IgD-negative memory B cell (primary cell): Measurements from ENCODE around the gene ECM2. TPM values are rescaled to one million over a fixed set of nuclear protein-coding genes. Genes with fewer than 3 reads are reported as not detected.

Experiments
- H3K27ac Mint-ChIP-seq, 3 donors: one replicate each; pipeline ENCODE4 v1.8.0; 2020 to 2022; ENCODE audit warnings: mild to moderate bottlenecking in 3 of 3, mixed read lengths in 3 of 3, moderate library complexity in 1 of 3
- H3K27me3 Mint-ChIP-seq: one replicate; pipeline ENCODE4 v1.8.0; 2021; ENCODE audit warnings: mixed read lengths
- H3K36me3 Mint-ChIP-seq: one replicate; pipeline ENCODE4 v1.8.0; 2020; ENCODE audit warnings: mild to moderate bottlenecking, mixed read lengths
- H3K4me1 Mint-ChIP-seq, 3 donors: one replicate each; pipeline ENCODE4 v1.8.0; 2020 to 2022; ENCODE audit warnings: mixed read lengths in 3 of 3, mild to moderate bottlenecking in 1 of 3
- H3K4me3 Mint-ChIP-seq, 4 donors: one replicate each; pipeline ENCODE4 v1.8.0; 2020 to 2022; ENCODE audit warnings: mild to moderate bottlenecking in 4 of 4, mixed read lengths in 4 of 4, moderate library complexity in 3 of 4
- H3K9me3 Mint-ChIP-seq, 3 donors: one replicate each; pipeline ENCODE4 v1.8.0; 2020 to 2021; ENCODE audit warnings: mixed read lengths in 3 of 3, mild to moderate bottlenecking in 1 of 3
- polyA plus RNA-seq: library from polyadenylated mRNA; unstranded; fragments of 300-500 nt; fragmentation: Illumina TruSeq; gene quantifications from one replicate; pipeline ENCODE4 v1.2.3, GENCODE V29; 2021

ECM2 gene
- polyA plus RNA-seq, 1 donor from 2014 or later: not detected

- Mint-ChIP-seq H3K4me3 (no peak overlapping the region), H3K36me3 (no peaks in the 10 kb centered on the region), H3K27ac (no peak overlapping the region), H3K27me3 (no peaks in the 10 kb centered on the region), H3K9me3 (no peaks in the 10 kb centered on the region), H3K4me1 (peaks cover 0 to 3% (median 0%) of the 10 kb centered on the region in 3 donors)
Observed at GRCh38 chr9:92478783-92479182, 57.0 kb downstream of the ECM2 start.

- H3K27ac Mint-ChIP-seq: no peak overlapping the region
- H3K4me3 Mint-ChIP-seq: no peak overlapping the region
- H3K27me3 Mint-ChIP-seq: no peaks in the 10 kb centered on the region
Observed at GRCh38 chr9:92476962-92477361, 58.8 kb downstream of the ECM2 start.

GRCh38 chr9:92474587-92474986 is 61.2 kb downstream of the ECM2 start:
- no peaks in the 10 kb centered on the region for H3K4me1 Mint-ChIP-seq
- no peak overlapping the region for H3K4me3 Mint-ChIP-seq
- no peaks in the 10 kb centered on the region for H3K36me3 Mint-ChIP-seq
- H3K27ac Mint-ChIP-seq: no peak overlapping the region
- no peaks in the 10 kb centered on the region for H3K27me3 Mint-ChIP-seq
- no peaks in the 10 kb centered on the region for H3K9me3 Mint-ChIP-seq

More at GRCh38 chr9:92476962-92477361, 58.8 kb downstream of the ECM2 start:
- Mint-ChIP-seq H3K36me3 (no peaks in the 10 kb centered on the region), H3K9me3 (no peaks in the 10 kb centered on the region), H3K4me1 (peaks cover 0 to 3% (median 0%) of the 10 kb centered on the region in 3 donors)

- H3K4me3 Mint-ChIP-seq: no peak overlapping the region
- no peak overlapping the region for H3K27ac Mint-ChIP-seq
- no peaks in the 10 kb centered on the region for H3K27me3 Mint-ChIP-seq
- no peaks in the 10 kb centered on the region for H3K36me3 Mint-ChIP-seq
- H3K9me3 Mint-ChIP-seq: no peaks in the 10 kb centered on the region
- H3K4me1 Mint-ChIP-seq: no peaks in the 10 kb centered on the region
Observed at GRCh38 chr9:92468206-92468605, 67.6 kb downstream of the ECM2 start.

- Mint-ChIP-seq H3K4me3 (no peak overlapping the region), H3K27ac (no peak overlapping the region), H3K4me1 (no peaks in the 10 kb centered on the region), H3K9me3 (no peaks in the 10 kb centered on the region), H3K27me3 (no peaks in the 10 kb centered on the region), H3K36me3 (no peaks in the 10 kb centered on the region)
Observed at GRCh38 chr9:92467511-92467910, 68.3 kb downstream of the ECM2 start.

- Mint-ChIP-seq H3K27ac (no peak overlapping the region), H3K4me1 (no peaks in the 10 kb centered on the region), H3K9me3 (no peaks in the 10 kb centered on the region), H3K27me3 (no peaks in the 10 kb centered on the region), H3K36me3 (no peaks in the 10 kb centered on the region), H3K4me3 (no peak overlapping the region)
Observed at GRCh38 chr9:92467041-92467440, 68.7 kb downstream of the ECM2 start.

GRCh38 chr9:92463984-92464383 is 71.8 kb downstream of the ECM2 start:
- H3K4me1 Mint-ChIP-seq: no peaks in the 10 kb centered on the region
- no peak overlapping the region for H3K4me3 Mint-ChIP-seq
- no peaks in the 10 kb centered on the region for H3K9me3 Mint-ChIP-seq
- no peak overlapping the region for H3K27ac Mint-ChIP-seq
- no peaks in the 10 kb centered on the region for H3K36me3 Mint-ChIP-seq
- no peaks in the 10 kb centered on the region for H3K27me3 Mint-ChIP-seq

- Mint-ChIP-seq H3K27me3 (no peaks in the 10 kb centered on the region), H3K9me3 (no peaks in the 10 kb centered on the region), H3K27ac (no peak overlapping the region), H3K36me3 (no peaks in the 10 kb centered on the region), H3K4me3 (no peak overlapping the region), H3K4me1 (no peaks in the 10 kb centered on the region)
Observed at GRCh38 chr9:92463387-92463786, 72.4 kb downstream of the ECM2 start.

- Mint-ChIP-seq H3K9me3 (no peaks in the 10 kb centered on the region), H3K4me3 (no peak overlapping the region), H3K36me3 (no peaks in the 10 kb centered on the region), H3K4me1 (no peaks in the 10 kb centered on the region), H3K27me3 (no peaks in the 10 kb centered on the region), H3K27ac (no peak overlapping the region)
Observed at GRCh38 chr9:92457576-92457975, 78.2 kb downstream of the ECM2 start.

- Mint-ChIP-seq H3K9me3 (no peaks in the 10 kb centered on the region), H3K27ac (no peak overlapping the region), H3K4me3 (no peak overlapping the region)
Observed at GRCh38 chr9:92455217-92455616, 80.6 kb downstream of the ECM2 start.

GRCh38 chr9:92446536-92446935 is 89.3 kb downstream of the ECM2 start:
- no peaks in the 10 kb centered on the region for H3K27me3 Mint-ChIP-seq
- H3K27ac Mint-ChIP-seq: no peak overlapping the region
- H3K36me3 Mint-ChIP-seq: no peaks in the 10 kb centered on the region
- no peaks in the 10 kb centered on the region for H3K9me3 Mint-ChIP-seq
- no peak overlapping the region for H3K4me3 Mint-ChIP-seq
- H3K4me1 Mint-ChIP-seq: no peaks in the 10 kb centered on the region

More at GRCh38 chr9:92455217-92455616, 80.6 kb downstream of the ECM2 start:
- H3K4me1 Mint-ChIP-seq: no peaks in the 10 kb centered on the region
- H3K27me3 Mint-ChIP-seq: no peaks in the 10 kb centered on the region
- no peaks in the 10 kb centered on the region for H3K36me3 Mint-ChIP-seq

Other genes with a start within 250 kb of the ECM2 start
- 48.2 TPM for gene IARS1, start 242.3 kb downstream of the ECM2 start, polyA plus RNA-seq
- gene NOL8, start 210.6 kb downstream of the ECM2 start, polyA plus RNA-seq: 36.7 TPM
- gene CENPP, start 210.0 kb downstream of the ECM2 start, polyA plus RNA-seq: 1.9 TPM
- gene OGN, start 131.4 kb downstream of the ECM2 start, polyA plus RNA-seq: 0.33 TPM
- gene OMD, start 111.5 kb downstream of the ECM2 start, polyA plus RNA-seq: not detected
- gene ASPN, start 53.5 kb downstream of the ECM2 start, polyA plus RNA-seq: not detected
- 5.2 TPM for gene IPPK, start 134.1 kb upstream of the ECM2 start, polyA plus RNA-seq
- 32.8 TPM for gene BICD2, start 228.8 kb upstream of the ECM2 start, polyA plus RNA-seq